ENCODE data around the gene REPIN1.

GRCh38 chr7:150339409-150339809 is 29.2 kb upstream of the REPIN1 start:
- TF ChIP-seq EZH2phosphoT487 (IDR thresholded peaks at IDR 0.05; ENCODE audit: borderline replicate concordance) (no peak), CTCF (conservative IDR thresholded peaks at IDR 0.05; ENCODE audit: low read length) (no peak)

Measured in Loucy (cell line).